ENCODE results near the gene SMAD5.

- TF ChIP-seq CTCF (IDR thresholded peaks at IDR 0.05 in 2 of 3, conservative IDR thresholded peaks at IDR 0.05 in 1 of 3; ENCODE audit: borderline replicate concordance in 1 of 3, insufficient read depth in 1 of 3, low read depth in 2 of 3, low read length in 2 of 3) (no peak), POLR2AphosphoS5 (IDR thresholded peaks at IDR 0.05; ENCODE audit: low read depth, low read length) (no peak), YY1 (IDR thresholded peaks at IDR 0.05; ENCODE audit: extremely low read depth, insufficient replicate concordance, low read depth, low read length) (no peak)
These were observed 70.8 kb downstream of the SMAD5 start for GRCh38 chr5:136203303-136203922.
